Glutamatergic neuron (in vitro differentiated cells): Measurements from ENCODE around the gene KRTAP23-1. TPM values are rescaled to one million over a fixed set of nuclear protein-coding genes. Genes with fewer than 3 reads are reported as not detected.
A peak's percentile ranks its signal among the peaks of the same experiment; 100 is the strongest.

Experiments
- DNase-seq: peaks from one replicate; pipeline ENCODE4 v3.0.0; 2022
- H3K27ac Mint-ChIP-seq: one replicate; pipeline ENCODE4 v1.8.0; 2020; ENCODE audit warnings: mild to moderate bottlenecking, mixed read lengths, inconsistent platforms; ENCODE audit not compliant: unreplicated experiment
- H3K27me3 Mint-ChIP-seq: one replicate; pipeline ENCODE4 v1.8.0; 2020; ENCODE audit warnings: mild to moderate bottlenecking, moderate library complexity, mixed read lengths, inconsistent platforms; ENCODE audit not compliant: unreplicated experiment
- H3K36me3 Mint-ChIP-seq: one replicate; pipeline ENCODE4 v1.8.0; 2020; ENCODE audit warnings: mild to moderate bottlenecking, mixed read lengths, inconsistent platforms; ENCODE audit not compliant: unreplicated experiment
- H3K4me1 Mint-ChIP-seq: one replicate; pipeline ENCODE4 v1.8.0; 2020; ENCODE audit warnings: mild to moderate bottlenecking, low read depth, mixed read lengths, inconsistent platforms; ENCODE audit not compliant: unreplicated experiment
- H3K4me3 Mint-ChIP-seq: one replicate; pipeline ENCODE4 v1.8.0; 2020; ENCODE audit warnings: mild to moderate bottlenecking, mixed read lengths, inconsistent platforms; ENCODE audit not compliant: unreplicated experiment
- H3K9me3 Mint-ChIP-seq: one replicate; pipeline ENCODE4 v1.8.0; 2020; ENCODE audit warnings: mild to moderate bottlenecking, moderate library complexity, mixed read lengths, inconsistent platforms; ENCODE audit not compliant: unreplicated experiment
- CTCF ChIP-seq: fragments of 200-600 bp; sonication (generic); IDR thresholded peaks from one replicate; pipeline ENCODE4 v1.5.0; 2021; ENCODE audit not compliant: partially characterized antibody, unreplicated experiment
- total RNA-seq: library from RNA; stranded (reverse); fragmentation: NEBNext Ultra II Directional; extraction: Animal tissue kit (Norgen Biotek cat#: 25700); gene quantifications from one replicate; pipeline ENCODE4 v1.2.1, GENCODE V29; 2021; ENCODE audit not compliant: unreplicated experiment

Gene KRTAP23-1
- total RNA-seq, 1 donor from 2014 or later: not detected

- Mint-ChIP-seq H3K27ac (no peak overlapping the region), H3K4me3 (no peak overlapping the region), H3K9me3 (no peaks in the 10 kb centered on the region), H3K36me3 (peaks cover 10% of the 10 kb centered on the region), H3K27me3 (no peaks in the 10 kb centered on the region), H3K4me1 (no peaks in the 10 kb centered on the region)
- peak; percentile 99 for TF ChIP-seq CTCF
- DNase-seq: peak; percentile 61
Observed at GRCh38 chr21:30340714-30341573, 7.5 kb downstream of the KRTAP23-1 start.

GRCh38 chr21:30338717-30339116 is 9.7 kb downstream of the KRTAP23-1 start:
- no peaks in the 10 kb centered on the region for H3K27me3 Mint-ChIP-seq
- no peaks in the 10 kb centered on the region for H3K36me3 Mint-ChIP-seq
- no peak for TF ChIP-seq CTCF
- no peak overlapping the region for H3K27ac Mint-ChIP-seq
- no peaks in the 10 kb centered on the region for H3K4me1 Mint-ChIP-seq
- H3K9me3 Mint-ChIP-seq: no peaks in the 10 kb centered on the region
- H3K4me3 Mint-ChIP-seq: no peak overlapping the region
- DNase-seq: no peak

- no peak overlapping the region for H3K4me3 Mint-ChIP-seq
Observed at GRCh38 chr21:30337772-30338171, 10.6 kb downstream of the KRTAP23-1 start.

GRCh38 chr21:30337276-30337744 is 11.1 kb downstream of the KRTAP23-1 start, which contains the start of gene KRTAP27-1:
TSS of gene KRTAP27-1 (minus strand) at chr21:30337694. CDS start at chr21:30337668, 26 bp downstream.
- no peak for DNase-seq
- Mint-ChIP-seq H3K4me3 (no peak within 1 kb of the TSS), H3K27me3 (no peaks in the 10 kb centered on the region), H3K36me3 (no peaks in the 10 kb centered on the region), H3K4me1 (no peaks in the 10 kb centered on the region), H3K27ac (no peak within 1 kb of the TSS), H3K9me3 (no peaks in the 10 kb centered on the region)
- no peak for TF ChIP-seq CTCF

More at GRCh38 chr21:30337772-30338171, 10.6 kb downstream of the KRTAP23-1 start:
- no peak overlapping the region for H3K27ac Mint-ChIP-seq
- no peaks in the 10 kb centered on the region for H3K4me1 Mint-ChIP-seq
- DNase-seq: no peak
- TF ChIP-seq CTCF: no peak
- no peaks in the 10 kb centered on the region for H3K27me3 Mint-ChIP-seq
- H3K36me3 Mint-ChIP-seq: no peaks in the 10 kb centered on the region
- H3K9me3 Mint-ChIP-seq: no peaks in the 10 kb centered on the region

- no peaks in the 10 kb centered on the region for H3K27me3 Mint-ChIP-seq
- no peaks in the 10 kb centered on the region for H3K4me1 Mint-ChIP-seq
- no peaks in the 10 kb centered on the region for H3K36me3 Mint-ChIP-seq
- H3K4me3 Mint-ChIP-seq: no peak overlapping the region
- no peak overlapping the region for H3K27ac Mint-ChIP-seq
- no peaks in the 10 kb centered on the region for H3K9me3 Mint-ChIP-seq
- TF ChIP-seq CTCF: no peak
- DNase-seq: no peak
Observed at GRCh38 chr21:30336596-30336995, 11.8 kb downstream of the KRTAP23-1 start.
